ENCODE results near the gene FAM120C.

DNA sequence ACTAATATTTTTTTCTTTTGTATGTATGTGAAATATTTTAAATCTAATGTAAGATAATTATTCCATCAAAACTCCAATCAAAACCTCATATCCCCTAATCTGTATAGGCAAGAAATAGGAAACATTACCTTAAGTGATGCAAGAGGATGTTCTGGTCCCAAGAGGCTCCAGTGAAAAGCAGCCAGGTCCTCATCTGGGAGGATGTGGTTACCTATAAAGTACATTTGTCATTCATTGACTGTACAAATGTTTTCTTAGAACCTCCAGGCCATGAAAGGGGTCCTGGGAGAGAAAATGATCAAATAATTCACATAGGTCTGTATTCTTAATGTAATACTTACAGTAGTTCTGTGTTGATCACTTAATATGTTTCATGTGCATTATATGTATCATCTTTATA lies 25.5 kb downstream of the FAM120C start:
- TF ChIP-seq CTCF (conservative IDR thresholded peaks at IDR 0.05; ENCODE audit: low read depth, low read length) (no peak), EZH2 (IDR thresholded peaks at IDR 0.05; ENCODE audit: borderline replicate concordance, low read depth, low read length, poor library complexity, severe bottlenecking) (no peak)

Measured in A673 (cell line).